ENCODE measurements around the gene MAP2K1. TPM values are rescaled to one million over a fixed set of nuclear protein-coding genes. Genes with fewer than 3 reads are reported as not detected.

MAP2K1 gene
- polyA plus RNA-seq, 1 donor (not counting 4 experiments of a cell fraction or from before 2014, with no cell fraction given), result 73.8 TPM

DNA sequence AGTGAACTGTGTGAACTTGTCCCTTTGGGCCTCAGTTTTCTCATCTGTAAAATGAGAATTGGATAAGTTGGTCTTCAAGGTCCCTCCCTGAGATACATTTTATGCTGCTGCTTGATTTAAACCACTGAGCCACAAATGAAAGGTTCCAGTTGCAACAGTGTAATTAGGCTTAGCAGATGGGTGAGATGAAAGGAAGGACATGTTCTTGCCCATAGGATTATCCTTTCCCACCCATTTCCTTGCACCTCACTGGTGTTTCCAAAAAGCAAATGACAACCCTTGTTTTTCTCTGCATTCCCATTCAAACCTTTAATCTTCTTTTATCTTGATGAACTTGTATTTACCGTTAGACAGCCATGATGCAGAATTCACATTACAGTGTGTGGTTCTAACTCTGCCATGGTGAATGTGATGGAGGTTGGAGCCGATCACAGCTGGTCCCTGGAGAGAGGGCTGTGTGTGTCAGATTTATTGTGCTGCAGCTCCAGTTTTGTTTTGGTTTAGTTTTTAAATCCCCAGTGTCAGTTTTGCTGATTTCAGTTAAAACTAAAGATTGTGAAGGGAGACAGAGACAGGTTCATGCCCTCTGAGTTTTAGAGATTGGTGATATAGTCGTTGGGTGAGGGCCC lies 44.0 kb downstream of the MAP2K1 start:
- Histone ChIP-seq H3K9ac (ENCODE audit: control insufficient read depth, extremely low read depth, insufficient read depth, low read length) (no peak overlapping the region), H3K27me3 (ENCODE audit: control insufficient read depth, extremely low read depth, insufficient read depth, low read length) (no peaks in the 10 kb centered on the region), H3K4me2 (ENCODE audit: control insufficient read depth, extremely low read depth, insufficient read depth, low read depth, low read length) (no peak overlapping the region), H3K4me3 (ENCODE audit: control insufficient read depth in 2 of 3, extremely low read depth in 1 of 3, insufficient read depth in 2 of 3, low read depth in 1 of 3, low read length in 3 of 3) (no peak overlapping the region), H3K9me3 (ENCODE audit: control insufficient read depth, low read depth, low read length) (no peaks in the 10 kb centered on the region), H3K79me2 (ENCODE audit: control insufficient read depth, insufficient read depth, low read length) (peaks cover 89% of the 10 kb centered on the region), H3K36me3 (ENCODE audit: control insufficient read depth in 2 of 2, extremely low read depth in 1 of 2, insufficient read depth in 2 of 2, low read length in 2 of 2) (peaks cover 7% of the 10 kb centered on the region in 2 experiments), H2AFZ (ENCODE audit: control insufficient read depth, low read length) (no peak overlapping the region), H3K27ac (ENCODE audit: control insufficient read depth, insufficient read depth, low read length) (no peak overlapping the region), H3K4me1 (ENCODE audit: control insufficient read depth, extremely low read depth, insufficient read depth, low read length) (no peaks in the 10 kb centered on the region), H3K9me1 (ENCODE audit: control insufficient read depth, extremely low read depth, insufficient read depth, low read length) (peaks cover 3% of the 10 kb centered on the region), H4K20me1 (ENCODE audit: control insufficient read depth, extremely low read depth, insufficient read depth, low read length) (peaks cover 15% of the 10 kb centered on the region)
- DNase-seq (ENCODE audit: low read depth, low spot score) (no peak), FAIRE-seq (no peak)
- dilution Hi-C loops (cut with MboI; ENCODE audit: extremely low pct_ligation_motif_present, low sequenced_read_pairs), result no loop called here
- TF ChIP-seq, protein P1, sequence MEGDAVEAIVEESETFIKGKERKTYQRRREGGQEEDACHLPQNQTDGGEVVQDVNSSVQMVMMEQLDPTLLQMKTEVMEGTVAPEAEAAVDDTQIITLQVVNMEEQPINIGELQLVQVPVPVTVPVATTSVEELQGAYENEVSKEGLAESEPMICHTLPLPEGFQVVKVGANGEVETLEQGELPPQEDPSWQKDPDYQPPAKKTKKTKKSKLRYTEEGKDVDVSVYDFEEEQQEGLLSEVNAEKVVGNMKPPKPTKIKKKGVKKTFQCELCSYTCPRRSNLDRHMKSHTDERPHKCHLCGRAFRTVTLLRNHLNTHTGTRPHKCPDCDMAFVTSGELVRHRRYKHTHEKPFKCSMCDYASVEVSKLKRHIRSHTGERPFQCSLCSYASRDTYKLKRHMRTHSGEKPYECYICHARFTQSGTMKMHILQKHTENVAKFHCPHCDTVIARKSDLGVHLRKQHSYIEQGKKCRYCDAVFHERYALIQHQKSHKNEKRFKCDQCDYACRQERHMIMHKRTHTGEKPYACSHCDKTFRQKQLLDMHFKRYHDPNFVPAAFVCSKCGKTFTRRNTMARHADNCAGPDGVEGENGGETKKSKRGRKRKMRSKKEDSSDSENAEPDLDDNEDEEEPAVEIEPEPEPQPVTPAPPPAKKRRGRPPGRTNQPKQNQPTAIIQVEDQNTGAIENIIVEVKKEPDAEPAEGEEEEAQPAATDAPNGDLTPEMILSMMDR (optimal IDR thresholded peaks at IDR 0.05 in 1 of 3, IDR thresholded peaks at IDR 0.05 in 1 of 3, conservative IDR thresholded peaks at IDR 0.05 in 1 of 3; ENCODE audit: extremely low read depth in 1 of 3, insufficient read depth in 2 of 3, low read length in 3 of 3), result no peak
- TF ChIP-seq EZH2 (IDR thresholded peaks at IDR 0.05; ENCODE audit: low read length), result no peak

DNA sequence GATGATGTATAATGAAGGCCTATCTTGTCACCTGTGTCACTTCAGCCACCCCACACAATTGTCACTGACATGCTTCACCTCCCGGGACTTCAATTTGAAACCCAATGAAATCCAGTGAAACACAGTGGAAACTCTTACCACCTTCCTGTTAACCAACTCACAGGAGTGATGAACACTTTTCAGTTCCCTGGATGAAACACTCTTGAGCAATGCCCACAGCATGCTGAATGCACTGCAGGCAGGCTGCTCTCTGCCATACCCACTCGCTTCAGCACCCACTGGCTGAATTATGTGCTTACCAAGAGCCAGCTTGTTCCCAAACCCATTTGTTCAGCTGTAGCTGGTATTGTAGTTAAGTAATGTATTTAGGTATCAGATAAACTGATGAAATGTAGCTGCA lies 47.0 kb downstream of the MAP2K1 start:
- H3K36me3 ChIP-seq (ENCODE audit: control insufficient read depth in 2 of 2, extremely low read depth in 1 of 2, insufficient read depth in 2 of 2, low read length in 2 of 2), result peaks cover 24 to 26% of the 10 kb centered on the region in 2 experiments
- H3K27ac ChIP-seq (ENCODE audit: control insufficient read depth, insufficient read depth, low read length), result no peak overlapping the region
- H3K79me2 ChIP-seq (ENCODE audit: control insufficient read depth, insufficient read depth, low read length), result peaks cover 73% of the 10 kb centered on the region
- H3K9me1 ChIP-seq (ENCODE audit: control insufficient read depth, extremely low read depth, insufficient read depth, low read length), result peaks cover 3% of the 10 kb centered on the region
- dilution Hi-C loops (cut with MboI; ENCODE audit: extremely low pct_ligation_motif_present, low sequenced_read_pairs), result no loop called here
- H3K9ac ChIP-seq (ENCODE audit: control insufficient read depth, extremely low read depth, insufficient read depth, low read length), result no peak overlapping the region
- no peak overlapping the region for H3K4me3 ChIP-seq (ENCODE audit: control insufficient read depth in 2 of 3, extremely low read depth in 1 of 3, insufficient read depth in 2 of 3, low read depth in 1 of 3, low read length in 3 of 3)
- TF ChIP-seq, protein P1 (optimal IDR thresholded peaks at IDR 0.05 in 1 of 3, IDR thresholded peaks at IDR 0.05 in 1 of 3, conservative IDR thresholded peaks at IDR 0.05 in 1 of 3; ENCODE audit: extremely low read depth in 1 of 3, insufficient read depth in 2 of 3, low read length in 3 of 3), result no peak
- no peak for TF ChIP-seq EZH2 (IDR thresholded peaks at IDR 0.05; ENCODE audit: low read length)
- H4K20me1 ChIP-seq (ENCODE audit: control insufficient read depth, extremely low read depth, insufficient read depth, low read length), result peaks cover 15% of the 10 kb centered on the region
- FAIRE-seq (no peak), DNase-seq (ENCODE audit: low read depth, low spot score) (no peak)
- H3K4me1 ChIP-seq (ENCODE audit: control insufficient read depth, extremely low read depth, insufficient read depth, low read length), result no peaks in the 10 kb centered on the region
- no peak overlapping the region for H3K4me2 ChIP-seq (ENCODE audit: control insufficient read depth, extremely low read depth, insufficient read depth, low read depth, low read length)
- H3K27me3 ChIP-seq (ENCODE audit: control insufficient read depth, extremely low read depth, insufficient read depth, low read length), result no peaks in the 10 kb centered on the region
- no peak overlapping the region for H2AFZ ChIP-seq (ENCODE audit: control insufficient read depth, low read length)
- no peaks in the 10 kb centered on the region for H3K9me3 ChIP-seq (ENCODE audit: control insufficient read depth, low read depth, low read length)
